Measurements from ENCODE around the gene RFX1. TPM values are rescaled to one million over a fixed set of nuclear protein-coding genes. Genes with fewer than 3 reads are reported as not detected.

RFX1 gene
- total and polyA plus RNA-seq, 9 of the 15 experiments (the other 6 are each of a cell fraction or from before 2014, with no cell fraction given): 0.14 to 19.3 (median 1.2) TPM

DNA sequence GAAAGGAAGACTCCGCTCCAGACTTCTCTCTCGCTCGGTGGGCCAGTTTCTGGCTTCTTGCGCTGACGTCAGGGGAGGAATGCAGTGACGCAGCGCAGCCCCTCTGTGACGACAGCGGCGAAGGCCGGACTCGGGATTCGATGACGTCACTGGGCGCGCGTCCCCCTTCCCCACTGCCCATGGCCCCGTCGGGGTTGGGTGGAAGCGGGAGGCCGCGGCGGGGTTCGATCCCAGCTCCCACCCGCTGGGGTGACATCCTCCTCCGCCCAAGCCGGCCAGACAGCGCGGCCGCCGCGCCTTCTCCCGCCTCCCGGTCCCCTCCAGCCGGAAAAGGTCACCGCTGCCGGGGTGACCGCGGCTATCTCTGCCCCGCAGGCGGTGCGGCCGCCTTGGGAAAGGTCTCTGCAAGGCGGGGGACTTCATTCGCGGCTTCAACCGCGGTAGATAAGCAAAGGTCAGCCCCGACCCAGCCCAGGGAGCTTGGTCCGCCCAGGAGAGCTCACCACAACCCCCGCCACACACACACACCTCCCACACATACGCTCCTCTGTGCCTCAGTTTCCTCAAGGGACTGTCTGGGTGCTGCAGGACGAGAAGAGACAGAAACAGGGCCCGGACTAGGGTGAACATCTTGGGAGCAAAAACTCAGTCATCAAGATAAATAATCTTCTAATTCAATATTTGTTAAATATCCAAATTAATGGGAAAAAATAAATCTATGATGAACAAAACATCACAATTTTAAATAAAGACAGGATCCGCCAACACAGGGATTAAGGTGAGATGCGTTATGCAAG, 844 bp upstream of the RFX1 start (continued):
- TF ChIP-seq, protein P1, sequence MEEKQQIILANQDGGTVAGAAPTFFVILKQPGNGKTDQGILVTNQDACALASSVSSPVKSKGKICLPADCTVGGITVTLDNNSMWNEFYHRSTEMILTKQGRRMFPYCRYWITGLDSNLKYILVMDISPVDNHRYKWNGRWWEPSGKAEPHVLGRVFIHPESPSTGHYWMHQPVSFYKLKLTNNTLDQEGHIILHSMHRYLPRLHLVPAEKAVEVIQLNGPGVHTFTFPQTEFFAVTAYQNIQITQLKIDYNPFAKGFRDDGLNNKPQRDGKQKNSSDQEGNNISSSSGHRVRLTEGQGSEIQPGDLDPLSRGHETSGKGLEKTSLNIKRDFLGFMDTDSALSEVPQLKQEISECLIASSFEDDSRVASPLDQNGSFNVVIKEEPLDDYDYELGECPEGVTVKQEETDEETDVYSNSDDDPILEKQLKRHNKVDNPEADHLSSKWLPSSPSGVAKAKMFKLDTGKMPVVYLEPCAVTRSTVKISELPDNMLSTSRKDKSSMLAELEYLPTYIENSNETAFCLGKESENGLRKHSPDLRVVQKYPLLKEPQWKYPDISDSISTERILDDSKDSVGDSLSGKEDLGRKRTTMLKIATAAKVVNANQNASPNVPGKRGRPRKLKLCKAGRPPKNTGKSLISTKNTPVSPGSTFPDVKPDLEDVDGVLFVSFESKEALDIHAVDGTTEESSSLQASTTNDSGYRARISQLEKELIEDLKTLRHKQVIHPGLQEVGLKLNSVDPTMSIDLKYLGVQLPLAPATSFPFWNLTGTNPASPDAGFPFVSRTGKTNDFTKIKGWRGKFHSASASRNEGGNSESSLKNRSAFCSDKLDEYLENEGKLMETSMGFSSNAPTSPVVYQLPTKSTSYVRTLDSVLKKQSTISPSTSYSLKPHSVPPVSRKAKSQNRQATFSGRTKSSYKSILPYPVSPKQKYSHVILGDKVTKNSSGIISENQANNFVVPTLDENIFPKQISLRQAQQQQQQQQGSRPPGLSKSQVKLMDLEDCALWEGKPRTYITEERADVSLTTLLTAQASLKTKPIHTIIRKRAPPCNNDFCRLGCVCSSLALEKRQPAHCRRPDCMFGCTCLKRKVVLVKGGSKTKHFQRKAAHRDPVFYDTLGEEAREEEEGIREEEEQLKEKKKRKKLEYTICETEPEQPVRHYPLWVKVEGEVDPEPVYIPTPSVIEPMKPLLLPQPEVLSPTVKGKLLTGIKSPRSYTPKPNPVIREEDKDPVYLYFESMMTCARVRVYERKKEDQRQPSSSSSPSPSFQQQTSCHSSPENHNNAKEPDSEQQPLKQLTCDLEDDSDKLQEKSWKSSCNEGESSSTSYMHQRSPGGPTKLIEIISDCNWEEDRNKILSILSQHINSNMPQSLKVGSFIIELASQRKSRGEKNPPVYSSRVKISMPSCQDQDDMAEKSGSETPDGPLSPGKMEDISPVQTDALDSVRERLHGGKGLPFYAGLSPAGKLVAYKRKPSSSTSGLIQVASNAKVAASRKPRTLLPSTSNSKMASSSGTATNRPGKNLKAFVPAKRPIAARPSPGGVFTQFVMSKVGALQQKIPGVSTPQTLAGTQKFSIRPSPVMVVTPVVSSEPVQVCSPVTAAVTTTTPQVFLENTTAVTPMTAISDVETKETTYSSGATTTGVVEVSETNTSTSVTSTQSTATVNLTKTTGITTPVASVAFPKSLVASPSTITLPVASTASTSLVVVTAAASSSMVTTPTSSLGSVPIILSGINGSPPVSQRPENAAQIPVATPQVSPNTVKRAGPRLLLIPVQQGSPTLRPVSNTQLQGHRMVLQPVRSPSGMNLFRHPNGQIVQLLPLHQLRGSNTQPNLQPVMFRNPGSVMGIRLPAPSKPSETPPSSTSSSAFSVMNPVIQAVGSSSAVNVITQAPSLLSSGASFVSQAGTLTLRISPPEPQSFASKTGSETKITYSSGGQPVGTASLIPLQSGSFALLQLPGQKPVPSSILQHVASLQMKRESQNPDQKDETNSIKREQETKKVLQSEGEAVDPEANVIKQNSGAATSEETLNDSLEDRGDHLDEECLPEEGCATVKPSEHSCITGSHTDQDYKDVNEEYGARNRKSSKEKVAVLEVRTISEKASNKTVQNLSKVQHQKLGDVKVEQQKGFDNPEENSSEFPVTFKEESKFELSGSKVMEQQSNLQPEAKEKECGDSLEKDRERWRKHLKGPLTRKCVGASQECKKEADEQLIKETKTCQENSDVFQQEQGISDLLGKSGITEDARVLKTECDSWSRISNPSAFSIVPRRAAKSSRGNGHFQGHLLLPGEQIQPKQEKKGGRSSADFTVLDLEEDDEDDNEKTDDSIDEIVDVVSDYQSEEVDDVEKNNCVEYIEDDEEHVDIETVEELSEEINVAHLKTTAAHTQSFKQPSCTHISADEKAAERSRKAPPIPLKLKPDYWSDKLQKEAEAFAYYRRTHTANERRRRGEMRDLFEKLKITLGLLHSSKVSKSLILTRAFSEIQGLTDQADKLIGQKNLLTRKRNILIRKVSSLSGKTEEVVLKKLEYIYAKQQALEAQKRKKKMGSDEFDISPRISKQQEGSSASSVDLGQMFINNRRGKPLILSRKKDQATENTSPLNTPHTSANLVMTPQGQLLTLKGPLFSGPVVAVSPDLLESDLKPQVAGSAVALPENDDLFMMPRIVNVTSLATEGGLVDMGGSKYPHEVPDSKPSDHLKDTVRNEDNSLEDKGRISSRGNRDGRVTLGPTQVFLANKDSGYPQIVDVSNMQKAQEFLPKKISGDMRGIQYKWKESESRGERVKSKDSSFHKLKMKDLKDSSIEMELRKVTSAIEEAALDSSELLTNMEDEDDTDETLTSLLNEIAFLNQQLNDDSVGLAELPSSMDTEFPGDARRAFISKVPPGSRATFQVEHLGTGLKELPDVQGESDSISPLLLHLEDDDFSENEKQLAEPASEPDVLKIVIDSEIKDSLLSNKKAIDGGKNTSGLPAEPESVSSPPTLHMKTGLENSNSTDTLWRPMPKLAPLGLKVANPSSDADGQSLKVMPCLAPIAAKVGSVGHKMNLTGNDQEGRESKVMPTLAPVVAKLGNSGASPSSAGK (IDR thresholded peaks at IDR 0.05): peak; percentile 60; the same call in 1 of the 2 replicates
- no peak for TF ChIP-seq YBX1 (IDR thresholded peaks at IDR 0.05)
- no peak for TF ChIP-seq CREBBP (IDR thresholded peaks at IDR 0.05; ENCODE audit: low read depth, low read length)
- peak; percentile 89 for TF ChIP-seq FOXP1 (CRISPR knock-in tag; IDR thresholded peaks at IDR 0.05)
- no peak for TF ChIP-seq BCL6 (CRISPR knock-in tag; IDR thresholded peaks at IDR 0.05)
- no peak for TF ChIP-seq FOXA3 (CRISPR knock-in tag; conservative IDR thresholded peaks at IDR 0.05 in 1 of 2, IDR thresholded peaks at IDR 0.05 in 1 of 2)
- no peak for TF ChIP-seq CBX2 (IDR thresholded peaks at IDR 0.05; ENCODE audit: insufficient read depth, low read length, poor library complexity, severe bottlenecking)
- TF ChIP-seq, protein P2, sequence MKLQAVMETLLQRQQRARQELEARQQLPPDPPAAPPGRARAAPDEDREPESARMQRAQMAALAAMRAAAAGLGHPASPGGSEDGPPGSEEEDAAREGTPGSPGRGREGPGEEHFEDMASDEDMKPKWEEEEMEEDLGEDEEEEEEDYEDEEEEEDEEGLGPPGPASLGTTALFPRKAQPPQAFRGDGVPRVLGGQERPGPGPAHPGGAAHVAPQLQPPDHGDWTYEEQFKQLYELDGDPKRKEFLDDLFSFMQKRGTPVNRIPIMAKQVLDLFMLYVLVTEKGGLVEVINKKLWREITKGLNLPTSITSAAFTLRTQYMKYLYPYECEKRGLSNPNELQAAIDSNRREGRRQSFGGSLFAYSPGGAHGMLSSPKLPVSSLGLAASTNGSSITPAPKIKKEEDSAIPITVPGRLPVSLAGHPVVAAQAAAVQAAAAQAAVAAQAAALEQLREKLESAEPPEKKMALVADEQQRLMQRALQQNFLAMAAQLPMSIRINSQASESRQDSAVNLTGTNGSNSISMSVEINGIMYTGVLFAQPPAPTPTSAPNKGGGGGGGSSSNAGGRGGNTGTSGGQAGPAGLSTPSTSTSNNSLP (IDR thresholded peaks at IDR 0.05; ENCODE audit: borderline replicate concordance, low read depth, low read length): 0 out of 2 replicates have a peak, but pooled peaks have one; percentile 52
- TF ChIP-seq ZNF57 (CRISPR knock-in tag; IDR thresholded peaks at IDR 0.05): no peak
- peak; percentile 69; the same call in 1 of the 2 replicates for TF ChIP-seq ELF2 (CRISPR knock-in tag; IDR thresholded peaks at IDR 0.05)
- TF ChIP-seq ZNF253 (CRISPR knock-in tag; conservative IDR thresholded peaks at IDR 0.05): no peak
- no peak for TF ChIP-seq SMAD2 (IDR thresholded peaks at IDR 0.05; ENCODE audit: low read depth, low read length)
- TF ChIP-seq ARNT (IDR thresholded peaks at IDR 0.05): peak; percentile 81 to 90
- no peak for TF ChIP-seq PHB (CRISPR knock-in tag; IDR thresholded peaks at IDR 0.05)
- peak; percentile 72 for TF ChIP-seq ZNF143 (CRISPR knock-in tag; IDR thresholded peaks at IDR 0.05)
- TF ChIP-seq ZNF134 (CRISPR knock-in tag; conservative IDR thresholded peaks at IDR 0.05): no peak
